SU-DHL-6 (cell line): ENCODE data around the gene DHRS13.

Source experiments
- H2AFZ ChIP-seq: fragments of 200-600 bp; sonication (generic); 2 replicates; pipeline ENCODE4 v1.6.1; 2014; ENCODE audit warnings: low read depth, mild to moderate bottlenecking, moderate library complexity, mixed read lengths, antibody characterized with exemption, low read length; ENCODE audit not compliant: severe bottlenecking
- H3F3A ChIP-seq: fragments of 200-600 bp; shearing (Covaris generic); 2 replicates; pipeline ENCODE4 v1.6.0; 2016; ENCODE audit warnings: antibody characterized with exemption, mild to moderate bottlenecking; ENCODE audit not compliant: insufficient read depth
- H3K27ac ChIP-seq: fragments of 200-600 bp; sonication (generic); 2 replicates; pipeline ENCODE4 v1.5.1; 2016; ENCODE audit warnings: low read depth, mild to moderate bottlenecking, low read length, moderate library complexity, mixed read lengths
- H3K27me3 ChIP-seq: fragments of 200-600 bp; sonication (generic), shearing (Covaris generic); 2 replicates; pipeline ENCODE4 v1.6.0; 2014; ENCODE audit warnings: mild to moderate bottlenecking, low read length
- H3K36me3 ChIP-seq: fragments of 200-600 bp; sonication (generic); 2 replicates; pipeline ENCODE4 v1.6.1; 2014; ENCODE audit warnings: mild to moderate bottlenecking, low read length, mixed read lengths
- H3K4me2 ChIP-seq: fragments of 300-600, 200-600 bp; shearing (Covaris generic), sonication (generic); 2 replicates; pipeline ENCODE4 v1.6.0; 2014; ENCODE audit warnings: low read length, low read depth, mild to moderate bottlenecking; ENCODE audit not compliant: poor library complexity, severe bottlenecking
- H3K4me3 ChIP-seq: fragments of 200-600 bp; sonication (generic); 2 replicates; pipeline ENCODE4 v1.5.1; 2014; ENCODE audit warnings: antibody characterized with exemption, low read length, mild to moderate bottlenecking, mixed read lengths; ENCODE audit not compliant: insufficient read depth, poor library complexity, severe bottlenecking
- H3K79me2 ChIP-seq: fragments of 200-600 bp; sonication (generic); 2 replicates; pipeline ENCODE4 v1.6.1; 2014; ENCODE audit warnings: mild to moderate bottlenecking, low read length, moderate library complexity; ENCODE audit not compliant: insufficient read depth
- H3K9ac ChIP-seq: fragments of 200-600 bp; sonication (generic); 2 replicates; pipeline ENCODE4 v1.7.0; 2014; ENCODE audit warnings: mild to moderate bottlenecking, low read length
- H3K9me2 ChIP-seq: fragments of 200-600 bp; sonication (generic); replicated peaks from 2 replicates; pipeline ENCODE4 v1.6.1; 2014; ENCODE audit warnings: low read length; ENCODE audit not compliant: insufficient read depth
- H3K9me3 ChIP-seq: fragments of 200-600 bp; sonication (generic); 2 replicates; pipeline ENCODE4 v1.6.1; 2014; ENCODE audit warnings: low read length, mixed read lengths; ENCODE audit not compliant: insufficient read depth
- H4K20me1 ChIP-seq: fragments of 200-600 bp; sonication (generic); 2 replicates; pipeline ENCODE4 v1.6.1; 2014; ENCODE audit warnings: low read depth, mild to moderate bottlenecking, antibody characterized with exemption, low read length, moderate library complexity, mixed read lengths
- CTCF ChIP-seq: fragments of 200-600 bp; sonication (generic); IDR thresholded peaks from one replicate; pipeline ENCODE4 v1.5.1; 2017; ENCODE audit warnings: antibody characterized with exemption, mild to moderate bottlenecking, low read length, moderate library complexity; ENCODE audit not compliant: insufficient read depth, poor library complexity, severe bottlenecking
- EZH2phosphoT487 ChIP-seq: fragments of 200-600 bp; sonication (generic), shearing (Covaris generic); conservative IDR thresholded peaks from 2 replicates; pipeline ENCODE4 v1.6.1; 2018; ENCODE audit warnings: mild to moderate bottlenecking, antibody characterized with exemption, low read length, moderate library complexity, mixed read lengths

The DHRS13 gene

GRCh38 chr17:28887871-28888471, 14.9 kb downstream of the DHRS13 start:
- H3K4me2 ChIP-seq: no peak overlapping the region
- H3K9ac ChIP-seq: no peak overlapping the region
- no peaks in the 10 kb centered on the region for H3K9me3 ChIP-seq
- H3K9me2 ChIP-seq: no peaks in the 10 kb centered on the region
- H3K4me3 ChIP-seq: no peak overlapping the region
- H3K36me3 ChIP-seq: no peaks in the 10 kb centered on the region
- H3K27ac ChIP-seq: no peak overlapping the region
- no peaks in the 10 kb centered on the region for H3K27me3 ChIP-seq
- H3K79me2 ChIP-seq: no peaks in the 10 kb centered on the region
- no peak overlapping the region for H2AFZ ChIP-seq
- no peak for TF ChIP-seq EZH2phosphoT487
- no peak for TF ChIP-seq CTCF
- no peaks in the 10 kb centered on the region for H3F3A ChIP-seq
- H4K20me1 ChIP-seq: no peaks in the 10 kb centered on the region

- H3K36me3 ChIP-seq: no peaks in the 10 kb centered on the region
- no peak for TF ChIP-seq CTCF
- TF ChIP-seq EZH2phosphoT487: no peak
- H3K27ac ChIP-seq: no peak overlapping the region
- H2AFZ ChIP-seq: no peak overlapping the region
- no peaks in the 10 kb centered on the region for H3F3A ChIP-seq
- no peaks in the 10 kb centered on the region for H3K79me2 ChIP-seq
- no peaks in the 10 kb centered on the region for H3K27me3 ChIP-seq
- H4K20me1 ChIP-seq: no peaks in the 10 kb centered on the region
- H3K9me2 ChIP-seq: no peaks in the 10 kb centered on the region
- H3K9me3 ChIP-seq: no peaks in the 10 kb centered on the region
- no peak overlapping the region for H3K4me2 ChIP-seq
- no peak overlapping the region for H3K9ac ChIP-seq
- H3K4me3 ChIP-seq: no peak overlapping the region
These were observed 16.9 kb downstream of the DHRS13 start for GRCh38 chr17:28885951-28886350.

- H3K36me3 ChIP-seq: no peaks in the 10 kb centered on the region
- H3K27ac ChIP-seq: no peak overlapping the region
- no peaks in the 10 kb centered on the region for H3K79me2 ChIP-seq
- H3K9me2 ChIP-seq: no peaks in the 10 kb centered on the region
- H3K27me3 ChIP-seq: no peaks in the 10 kb centered on the region
- no peaks in the 10 kb centered on the region for H4K20me1 ChIP-seq
- no peak overlapping the region for H3K4me3 ChIP-seq
- H3K4me2 ChIP-seq: no peak overlapping the region
- H3K9me3 ChIP-seq: no peaks in the 10 kb centered on the region
- TF ChIP-seq CTCF: no peak
- no peak for TF ChIP-seq EZH2phosphoT487
- H3F3A ChIP-seq: no peaks in the 10 kb centered on the region
- no peak overlapping the region for H3K9ac ChIP-seq
- H2AFZ ChIP-seq: no peak overlapping the region
These were observed 17.5 kb downstream of the DHRS13 start for GRCh38 chr17:28885363-28885762.
